Measurements from ENCODE around the gene MGAT4C. TPM values are rescaled to one million over a fixed set of nuclear protein-coding genes. Genes with fewer than 3 reads are reported as not detected.

MGAT4C gene
- total RNA-seq, 1 donor from 2014 or later, result not detected

- no peak overlapping the region for H3K4me3 ChIP-seq (ENCODE audit: low read depth, low read length)
- DNase-seq (ENCODE audit: low read depth), result no peak
- TF ChIP-seq CTCF (conservative IDR thresholded peaks at IDR 0.05; ENCODE audit: low read depth, low read length), result no peak
Observed at GRCh38 chr12:86275356-86275755, 19.2 kb upstream of the MGAT4C start.

- TF ChIP-seq CTCF (conservative IDR thresholded peaks at IDR 0.05; ENCODE audit: low read depth, low read length), result no peak
- no peak for DNase-seq (ENCODE audit: low read depth)
- H3K4me3 ChIP-seq (ENCODE audit: low read depth, low read length), result peak overlapping the region; percentile 42
Observed at GRCh38 chr12:86265329-86265695, 9.1 kb upstream of the MGAT4C start.

- TF ChIP-seq CTCF (conservative IDR thresholded peaks at IDR 0.05; ENCODE audit: low read depth, low read length), result no peak
- peak overlapping the region; percentile 42 for H3K4me3 ChIP-seq (ENCODE audit: low read depth, low read length)
- DNase-seq (ENCODE audit: low read depth), result no peak
Observed at GRCh38 chr12:86264451-86265328, 8.5 kb upstream of the MGAT4C start.

GRCh38 chr12:86261578-86261977 lies 5.4 kb upstream of the MGAT4C start:
- no peak for TF ChIP-seq CTCF (conservative IDR thresholded peaks at IDR 0.05; ENCODE audit: low read depth, low read length)
- H3K4me3 ChIP-seq (ENCODE audit: low read depth, low read length), result no peak overlapping the region
- no peak for DNase-seq (ENCODE audit: low read depth)

GRCh38 chr12:86261142-86261541 lies 5.0 kb upstream of the MGAT4C start:
- no peak for TF ChIP-seq CTCF (conservative IDR thresholded peaks at IDR 0.05; ENCODE audit: low read depth, low read length)
- no peak for DNase-seq (ENCODE audit: low read depth)
- H3K4me3 ChIP-seq (ENCODE audit: low read depth, low read length), result no peak overlapping the region

GRCh38 chr12:86260183-86260582 lies 4.0 kb upstream of the MGAT4C start:
- H3K4me3 ChIP-seq (ENCODE audit: low read depth, low read length), result no peak overlapping the region
- DNase-seq (ENCODE audit: low read depth), result no peak
- TF ChIP-seq CTCF (conservative IDR thresholded peaks at IDR 0.05; ENCODE audit: low read depth, low read length), result no peak

- DNase-seq (ENCODE audit: low read depth), result no peak
- no peak overlapping the region for H3K4me3 ChIP-seq (ENCODE audit: low read depth, low read length)
- no peak for TF ChIP-seq CTCF (conservative IDR thresholded peaks at IDR 0.05; ENCODE audit: low read depth, low read length)
Observed at GRCh38 chr12:86257134-86257533, 943 bp upstream of the MGAT4C start.
